ENCODE data around the gene NOL7.

DNA sequence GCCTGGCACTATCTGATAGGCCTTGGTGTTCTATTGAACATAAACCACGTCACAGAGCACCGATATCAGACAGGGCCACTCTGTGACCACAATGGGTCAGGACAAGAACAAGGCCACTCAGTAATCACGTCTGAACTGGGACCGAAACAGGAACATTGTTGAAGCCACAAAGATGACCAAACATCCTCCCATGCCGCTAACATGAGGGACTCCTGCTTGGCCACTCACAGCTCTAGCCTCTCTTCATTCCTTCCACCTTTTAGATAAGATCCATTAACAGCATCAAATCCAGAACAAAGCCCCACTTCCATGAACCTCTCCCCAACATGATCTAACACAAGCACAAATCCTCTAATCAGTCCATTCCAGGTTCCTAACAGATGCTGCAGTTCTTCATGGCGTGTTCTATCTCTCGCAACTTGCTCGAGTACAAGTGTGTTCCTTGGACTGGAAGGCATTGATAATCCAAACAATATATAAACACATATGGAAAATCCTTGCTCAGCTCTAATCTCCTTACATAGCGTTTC is 33.4 kb upstream of the NOL7 start:
- TF ChIP-seq POLR2A (IDR thresholded peaks at IDR 0.05): no peak
- TF ChIP-seq, protein P1, sequence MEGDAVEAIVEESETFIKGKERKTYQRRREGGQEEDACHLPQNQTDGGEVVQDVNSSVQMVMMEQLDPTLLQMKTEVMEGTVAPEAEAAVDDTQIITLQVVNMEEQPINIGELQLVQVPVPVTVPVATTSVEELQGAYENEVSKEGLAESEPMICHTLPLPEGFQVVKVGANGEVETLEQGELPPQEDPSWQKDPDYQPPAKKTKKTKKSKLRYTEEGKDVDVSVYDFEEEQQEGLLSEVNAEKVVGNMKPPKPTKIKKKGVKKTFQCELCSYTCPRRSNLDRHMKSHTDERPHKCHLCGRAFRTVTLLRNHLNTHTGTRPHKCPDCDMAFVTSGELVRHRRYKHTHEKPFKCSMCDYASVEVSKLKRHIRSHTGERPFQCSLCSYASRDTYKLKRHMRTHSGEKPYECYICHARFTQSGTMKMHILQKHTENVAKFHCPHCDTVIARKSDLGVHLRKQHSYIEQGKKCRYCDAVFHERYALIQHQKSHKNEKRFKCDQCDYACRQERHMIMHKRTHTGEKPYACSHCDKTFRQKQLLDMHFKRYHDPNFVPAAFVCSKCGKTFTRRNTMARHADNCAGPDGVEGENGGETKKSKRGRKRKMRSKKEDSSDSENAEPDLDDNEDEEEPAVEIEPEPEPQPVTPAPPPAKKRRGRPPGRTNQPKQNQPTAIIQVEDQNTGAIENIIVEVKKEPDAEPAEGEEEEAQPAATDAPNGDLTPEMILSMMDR (IDR thresholded peaks at IDR 0.05 in 4 of 5, conservative IDR thresholded peaks at IDR 0.05 in 1 of 5): no peak

All from gastrocnemius medialis (tissue), 4 donors.